HG03460 (cell line): ENCODE measurements around the gene PSRC1.
A peak's percentile ranks its signal among the peaks of the same experiment; 100 is the strongest.

Source experiments
- ATAC-seq: cut with Tn5 transposase; IDR thresholded peaks from one replicate; pipeline ENCODE4 v1.9.1; 2021; ENCODE audit not compliant: unreplicated experiment

The PSRC1 gene

DNA sequence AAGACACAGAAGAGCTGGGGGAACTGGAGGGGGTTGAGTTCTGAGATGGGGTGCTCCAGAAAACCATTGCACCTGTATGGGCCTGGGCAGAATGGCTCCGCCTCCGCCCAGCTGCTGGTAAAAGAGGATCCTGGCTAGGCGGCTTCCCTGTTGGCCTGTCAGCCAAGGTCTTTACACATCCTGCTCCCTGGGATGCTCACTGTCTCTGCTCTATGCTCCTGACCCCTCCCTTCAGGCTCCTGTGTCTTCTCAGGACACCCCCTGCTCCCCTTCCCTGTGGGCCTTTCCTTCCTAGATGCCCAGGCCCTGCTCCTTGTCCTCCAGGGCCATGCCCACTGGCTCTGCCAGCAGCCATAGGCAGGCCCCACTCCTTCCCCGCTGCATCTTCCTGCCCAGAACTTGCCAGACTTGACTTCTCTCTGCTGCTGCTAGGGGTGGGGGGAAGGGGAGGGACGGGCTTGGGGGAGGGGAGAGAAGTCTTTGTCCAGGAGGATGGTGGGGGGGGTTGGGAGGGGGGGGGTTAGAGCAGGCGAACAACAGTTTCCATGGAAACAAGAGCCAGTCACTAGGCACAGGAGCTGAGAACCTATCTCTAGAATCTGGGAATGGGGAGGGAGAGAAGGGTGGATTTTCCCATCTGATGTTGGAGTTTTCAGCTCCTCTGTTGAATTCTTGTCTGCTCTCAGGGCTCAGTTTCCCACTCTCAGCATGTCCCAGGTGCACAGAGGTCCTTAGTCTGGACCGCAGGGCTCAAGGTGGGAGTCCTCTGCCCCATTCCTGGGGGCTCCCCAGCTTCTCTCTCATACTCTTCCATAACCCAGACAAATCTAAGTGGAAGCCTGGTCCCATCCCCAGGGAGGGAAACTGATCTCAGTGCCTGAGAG, 23.0 kb downstream of the PSRC1 start:
- no peak for ATAC-seq

DNA sequence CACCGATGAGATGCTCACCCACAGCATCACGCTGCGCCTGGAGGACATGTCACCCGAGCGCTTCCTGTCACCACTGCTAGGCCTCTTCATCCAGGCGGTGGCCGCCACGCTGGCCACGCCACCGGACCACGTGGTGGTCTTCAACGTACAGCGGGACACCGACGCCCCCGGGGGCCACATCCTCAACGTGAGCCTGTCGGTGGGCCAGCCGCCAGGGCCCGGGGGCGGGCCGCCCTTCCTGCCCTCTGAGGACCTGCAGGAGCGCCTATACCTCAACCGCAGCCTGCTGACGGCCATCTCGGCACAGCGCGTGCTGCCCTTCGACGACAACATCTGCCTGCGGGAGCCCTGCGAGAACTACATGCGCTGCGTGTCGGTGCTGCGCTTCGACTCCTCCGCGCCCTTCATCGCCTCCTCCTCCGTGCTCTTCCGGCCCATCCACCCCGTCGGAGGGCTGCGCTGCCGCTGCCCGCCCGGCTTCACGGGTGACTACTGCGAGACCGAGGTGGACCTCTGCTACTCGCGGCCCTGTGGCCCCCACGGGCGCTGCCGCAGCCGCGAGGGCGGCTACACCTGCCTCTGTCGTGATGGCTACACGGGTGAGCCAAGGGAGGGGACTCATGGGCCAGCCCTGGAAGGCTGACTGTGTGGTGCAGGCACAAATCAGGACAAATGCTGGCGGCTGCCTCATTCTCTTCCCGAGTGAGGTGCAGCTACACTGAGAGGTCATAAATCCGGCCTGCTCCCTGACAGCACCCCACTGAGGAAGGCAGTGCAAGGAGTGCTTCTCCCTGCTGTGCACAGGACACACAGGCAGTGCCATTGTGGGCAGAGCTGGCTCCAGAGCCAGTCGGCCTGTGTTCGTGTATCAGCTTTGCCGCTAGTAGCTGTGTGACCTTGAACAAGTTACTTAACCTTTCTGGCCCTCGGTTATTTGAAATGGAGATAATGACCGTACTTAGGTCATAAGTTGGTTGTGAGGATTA, 24.2 kb downstream of the PSRC1 start:
- ATAC-seq: no peak

DNA sequence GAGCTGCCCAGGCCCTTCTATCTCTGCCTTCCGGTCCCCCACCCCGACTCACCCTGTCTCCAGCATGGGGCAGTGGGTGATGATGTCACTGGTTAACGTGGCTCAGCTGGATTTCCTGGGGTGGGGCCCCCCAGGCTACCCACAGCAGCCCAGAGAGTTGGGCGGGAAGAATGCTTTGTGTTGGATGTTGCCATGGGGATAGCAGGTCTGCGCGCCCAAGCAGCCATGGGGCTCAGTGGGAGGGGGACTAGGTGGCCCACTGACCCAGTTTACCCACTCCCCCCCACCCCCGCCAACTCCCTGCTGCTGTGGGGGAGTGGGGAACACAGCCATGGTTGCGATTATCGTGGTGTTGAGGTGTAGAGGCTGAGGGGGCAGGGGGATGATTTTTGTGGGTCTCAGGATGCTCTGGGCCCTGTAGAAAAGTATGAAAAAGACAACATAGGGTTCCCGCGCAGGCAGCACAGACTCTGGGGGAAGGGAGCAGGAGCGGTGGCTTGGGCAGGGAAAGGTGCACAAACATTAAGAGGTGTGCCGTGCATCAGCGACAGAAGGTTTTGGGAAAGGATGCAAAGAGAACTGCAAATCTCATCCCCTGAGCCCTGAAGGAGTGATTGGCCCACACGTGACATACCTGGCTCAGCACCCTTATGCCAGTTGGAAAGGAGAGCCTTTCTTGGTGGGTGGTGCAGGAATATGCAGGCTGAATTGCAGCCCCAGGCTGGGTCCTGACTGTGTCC, 25.1 kb downstream of the PSRC1 start:
- no peak for ATAC-seq

DNA sequence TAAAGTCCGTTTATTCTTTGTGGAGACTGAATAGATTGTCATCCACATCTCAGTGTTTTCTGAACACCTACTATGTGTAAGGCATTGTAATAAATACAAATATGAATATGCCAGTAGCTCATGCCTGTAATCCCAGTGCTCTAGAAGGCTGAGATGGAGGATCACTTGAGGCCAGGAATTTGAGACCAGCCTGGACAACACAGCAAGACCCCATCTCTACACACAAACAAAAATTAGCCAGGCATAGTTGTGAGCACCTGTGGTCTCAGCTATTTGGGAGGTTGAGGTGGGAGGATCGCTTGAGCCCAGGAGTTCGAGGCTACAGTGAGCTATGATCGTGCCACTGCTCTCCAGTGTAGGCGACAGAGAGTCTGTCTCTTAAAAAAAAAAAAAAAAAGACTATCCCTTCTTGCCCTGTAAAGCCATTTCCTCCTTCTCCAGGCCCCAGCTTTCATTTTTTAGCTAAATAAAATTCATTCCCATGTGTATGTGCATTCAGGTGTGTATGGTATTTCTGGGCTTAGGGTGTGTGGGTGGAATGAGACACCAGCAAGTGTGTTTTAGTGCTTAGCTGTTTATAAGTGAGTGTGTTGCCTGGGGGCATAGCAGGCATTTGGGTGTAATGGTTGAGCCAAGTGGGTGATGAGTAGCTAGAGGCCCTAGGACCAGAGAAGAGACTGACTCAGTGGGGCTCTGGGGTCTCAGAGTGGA, 25.8 kb downstream of the PSRC1 start:
- no peak for ATAC-seq

DNA sequence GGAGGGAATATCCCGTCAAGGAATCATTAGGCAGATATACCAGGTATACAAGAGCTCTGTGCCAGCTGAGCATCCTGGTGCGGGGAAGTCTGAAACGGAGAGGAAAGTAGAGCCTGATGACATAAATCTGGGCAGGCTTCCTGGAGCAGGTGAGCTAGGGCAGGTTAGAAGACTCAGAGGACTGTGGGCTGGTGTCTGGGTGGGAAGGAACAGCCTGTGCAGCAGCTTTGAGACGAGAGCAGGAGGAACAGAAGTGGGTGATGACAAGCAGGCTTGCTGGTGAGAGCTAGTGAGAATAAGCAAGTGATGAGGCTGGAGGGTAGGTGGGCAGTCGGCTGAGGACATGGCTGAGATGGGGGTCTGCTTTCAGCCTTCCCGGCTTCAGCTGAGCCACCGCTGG, 26.9 kb downstream of the PSRC1 start:
- ATAC-seq: no peak

DNA sequence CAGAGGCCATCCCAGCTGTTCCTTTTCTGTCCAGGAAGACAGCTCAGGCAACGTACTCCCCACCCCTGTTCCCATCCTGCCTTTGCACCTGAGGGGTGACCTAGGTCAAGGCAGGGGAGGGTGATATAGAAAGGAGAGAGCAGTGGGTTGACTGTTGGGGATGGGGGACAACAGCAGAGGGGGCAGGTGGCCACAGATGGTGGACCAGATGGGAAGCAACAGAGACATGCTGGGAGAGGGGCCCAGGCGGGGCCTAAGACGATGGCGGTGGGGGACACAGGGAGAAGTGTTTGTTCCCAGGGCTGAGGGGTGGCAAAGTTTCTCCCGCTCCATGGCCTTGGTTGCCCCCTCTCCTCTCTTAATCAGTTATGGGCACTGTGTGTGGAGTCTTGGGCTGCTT, 27.3 kb downstream of the PSRC1 start:
- no peak for ATAC-seq

DNA sequence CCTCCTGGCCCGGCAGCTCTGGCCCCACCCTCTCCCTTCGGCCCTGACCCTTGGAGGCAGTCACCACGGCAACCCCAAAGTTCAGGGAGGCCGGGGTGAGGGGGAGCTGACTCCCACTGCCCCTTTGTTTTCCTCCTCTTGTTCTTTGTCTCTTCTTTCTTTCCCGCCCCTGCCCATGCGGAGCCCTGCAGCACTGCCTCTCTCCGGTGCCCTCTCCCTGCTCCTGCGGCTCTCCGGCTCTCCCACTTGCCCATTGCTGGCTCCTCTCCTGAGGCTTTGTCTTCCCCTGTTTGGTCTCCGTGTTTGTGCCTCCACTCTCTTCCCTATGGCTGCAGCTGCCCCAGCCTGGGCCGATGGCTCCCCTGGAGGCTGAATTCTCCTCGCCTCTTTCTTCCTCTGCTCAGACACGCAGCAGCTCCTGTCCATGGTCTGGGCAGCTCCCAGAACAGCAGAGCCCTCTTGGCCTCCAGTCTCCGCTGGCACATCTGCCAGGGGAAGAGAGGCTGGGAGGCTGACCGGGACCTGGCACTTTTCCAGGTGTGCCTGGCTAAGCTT, 27.8 kb downstream of the PSRC1 start:
- no peak for ATAC-seq

DNA sequence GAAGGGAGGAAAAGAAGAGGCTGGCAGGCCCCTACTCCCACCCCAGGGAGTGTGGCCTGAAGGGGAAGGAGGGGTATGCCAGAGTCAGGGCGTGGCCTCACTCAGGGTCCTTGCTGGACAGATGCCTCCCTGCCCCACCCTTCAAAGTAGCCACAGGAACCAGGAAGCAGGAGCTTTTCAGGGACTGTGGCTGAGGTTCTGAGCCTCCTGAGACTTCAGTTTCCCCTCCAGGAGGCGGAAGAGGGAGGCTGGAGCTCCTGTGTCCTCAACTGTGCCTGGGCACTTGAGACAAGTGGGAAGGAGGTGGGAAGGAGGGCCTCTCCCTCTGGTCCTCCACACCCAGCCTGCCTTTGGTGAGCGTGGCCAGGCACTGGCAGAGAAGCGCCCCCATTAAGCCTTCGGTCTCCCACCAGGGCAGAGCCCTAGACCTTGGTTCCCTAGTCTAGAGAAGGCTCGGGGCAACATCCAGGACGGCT, 28.3 kb downstream of the PSRC1 start:
- no peak for ATAC-seq

DNA sequence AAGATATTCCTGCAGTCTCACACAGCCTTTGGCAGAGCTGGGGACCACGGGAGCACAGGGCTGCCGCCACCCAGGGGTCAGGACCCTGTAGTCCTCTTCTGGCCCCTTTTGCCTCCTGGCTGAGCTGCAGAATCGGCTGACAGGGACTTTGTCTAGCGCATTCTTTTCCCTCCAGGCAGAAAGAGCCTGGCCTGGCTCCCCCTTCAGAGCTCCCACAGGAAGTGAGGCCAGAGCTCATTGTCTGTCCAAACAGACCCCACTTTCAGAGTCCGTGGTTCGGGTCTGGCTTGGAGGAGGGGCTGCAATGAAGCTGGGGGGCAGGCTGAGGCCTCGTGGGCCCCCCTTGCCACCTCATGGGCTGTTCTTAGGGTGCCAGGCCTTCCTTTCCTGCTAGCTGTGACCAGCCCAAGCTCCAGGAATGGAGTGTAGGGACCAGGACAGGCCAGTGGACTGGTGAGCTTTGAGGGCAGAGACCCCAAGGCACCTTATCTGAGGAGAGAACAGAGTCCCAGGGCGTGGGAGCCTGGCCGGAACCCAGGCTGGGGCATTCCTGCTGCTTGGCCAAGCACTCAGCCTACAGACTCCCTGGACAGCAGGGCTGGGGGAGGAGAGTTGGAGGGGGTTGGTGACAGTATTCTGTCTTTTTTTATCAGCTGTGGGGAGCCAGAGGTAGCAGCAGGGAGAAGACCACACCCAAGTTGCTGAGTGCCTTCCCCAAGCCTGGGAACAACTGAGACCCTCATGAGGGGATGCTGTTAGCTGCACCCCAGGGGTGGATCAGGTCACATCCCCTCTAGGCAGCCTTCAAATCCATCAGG, 28.9 kb downstream of the PSRC1 start:
- ATAC-seq: no peak

DNA sequence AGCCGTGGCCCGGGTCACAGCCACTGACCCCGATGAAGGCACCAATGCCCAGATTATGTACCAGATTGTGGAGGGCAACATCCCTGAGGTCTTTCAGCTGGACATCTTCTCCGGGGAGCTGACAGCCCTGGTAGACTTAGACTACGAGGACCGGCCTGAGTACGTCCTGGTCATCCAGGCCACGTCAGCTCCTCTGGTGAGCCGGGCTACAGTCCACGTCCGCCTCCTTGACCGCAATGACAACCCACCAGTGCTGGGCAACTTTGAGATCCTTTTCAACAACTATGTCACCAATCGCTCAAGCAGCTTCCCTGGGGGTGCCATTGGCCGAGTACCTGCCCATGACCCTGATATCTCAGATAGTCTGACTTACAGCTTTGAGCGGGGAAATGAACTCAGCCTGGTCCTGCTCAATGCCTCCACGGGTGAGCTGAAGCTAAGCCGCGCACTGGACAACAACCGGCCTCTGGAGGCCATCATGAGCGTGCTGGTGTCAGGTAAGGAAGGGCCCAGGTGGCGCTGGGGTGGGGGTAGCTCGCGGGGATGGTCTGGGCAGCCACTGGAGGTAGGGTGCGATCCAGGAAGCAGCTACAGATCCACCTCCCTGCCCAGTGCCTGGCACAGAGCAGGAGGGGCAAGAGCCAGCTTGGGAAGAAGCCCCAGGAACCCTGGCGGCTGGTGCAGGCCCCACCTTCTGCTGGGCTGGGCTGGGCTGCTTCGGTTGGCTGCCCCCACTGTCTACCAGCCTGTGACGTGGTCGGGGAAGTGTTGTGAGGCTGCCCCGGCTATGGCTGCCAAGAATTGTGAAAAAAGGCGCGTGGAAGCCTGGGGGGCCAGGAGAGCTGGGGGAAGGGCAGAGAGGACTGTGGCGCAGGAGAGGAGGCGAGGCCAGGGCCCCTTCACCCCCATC, 29.8 kb downstream of the PSRC1 start:
- no peak for ATAC-seq

DNA sequence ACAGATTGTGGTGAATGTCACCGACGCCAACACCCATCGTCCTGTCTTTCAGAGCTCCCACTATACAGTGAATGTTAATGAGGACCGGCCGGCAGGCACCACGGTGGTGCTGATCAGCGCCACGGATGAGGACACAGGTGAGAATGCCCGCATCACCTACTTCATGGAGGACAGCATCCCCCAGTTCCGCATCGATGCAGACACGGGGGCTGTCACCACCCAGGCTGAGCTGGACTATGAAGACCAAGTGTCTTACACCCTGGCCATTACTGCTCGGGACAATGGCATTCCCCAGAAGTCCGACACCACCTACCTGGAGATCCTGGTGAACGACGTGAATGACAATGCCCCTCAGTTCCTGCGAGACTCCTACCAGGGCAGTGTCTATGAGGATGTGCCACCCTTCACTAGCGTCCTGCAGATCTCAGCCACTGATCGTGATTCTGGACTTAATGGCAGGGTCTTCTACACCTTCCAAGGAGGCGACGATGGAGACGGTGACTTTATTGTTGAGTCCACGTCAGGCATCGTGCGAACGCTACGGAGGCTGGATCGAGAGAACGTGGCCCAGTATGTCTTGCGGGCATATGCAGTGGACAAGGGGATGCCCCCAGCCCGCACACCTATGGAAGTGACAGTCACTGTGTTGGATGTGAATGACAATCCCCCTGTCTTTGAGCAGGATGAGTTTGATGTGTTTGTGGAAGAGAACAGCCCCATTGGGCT, 30.6 kb downstream of the PSRC1 start:
- no peak for ATAC-seq

DNA sequence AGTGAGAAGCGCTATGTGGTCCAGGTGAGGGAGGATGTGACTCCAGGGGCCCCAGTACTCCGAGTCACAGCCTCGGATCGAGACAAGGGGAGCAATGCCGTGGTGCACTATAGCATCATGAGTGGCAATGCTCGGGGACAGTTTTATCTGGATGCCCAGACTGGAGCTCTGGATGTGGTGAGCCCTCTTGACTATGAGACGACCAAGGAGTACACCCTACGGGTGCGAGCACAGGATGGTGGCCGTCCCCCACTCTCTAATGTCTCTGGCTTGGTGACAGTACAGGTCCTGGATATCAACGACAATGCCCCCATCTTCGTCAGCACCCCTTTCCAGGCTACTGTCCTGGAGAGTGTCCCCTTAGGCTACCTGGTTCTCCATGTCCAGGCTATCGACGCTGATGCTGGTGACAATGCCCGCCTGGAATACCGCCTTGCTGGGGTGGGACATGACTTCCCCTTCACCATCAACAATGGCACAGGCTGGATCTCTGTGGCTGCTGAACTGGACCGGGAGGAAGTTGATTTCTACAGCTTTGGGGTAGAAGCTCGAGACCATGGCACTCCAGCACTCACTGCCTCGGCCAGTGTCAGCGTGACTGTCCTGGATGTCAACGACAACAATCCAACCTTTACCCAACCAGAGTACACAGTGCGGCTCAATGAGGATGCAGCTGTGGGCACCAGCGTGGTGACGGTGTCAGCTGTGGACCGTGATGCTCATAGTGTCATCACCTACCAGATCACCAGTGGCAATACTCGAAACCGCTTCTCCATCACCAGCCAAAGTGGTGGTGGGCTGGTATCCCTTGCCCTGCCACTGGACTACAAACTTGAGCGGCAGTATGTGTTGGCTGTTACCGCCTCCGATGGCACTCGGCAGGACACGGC, 31.4 kb downstream of the PSRC1 start:
- ATAC-seq: no peak

DNA sequence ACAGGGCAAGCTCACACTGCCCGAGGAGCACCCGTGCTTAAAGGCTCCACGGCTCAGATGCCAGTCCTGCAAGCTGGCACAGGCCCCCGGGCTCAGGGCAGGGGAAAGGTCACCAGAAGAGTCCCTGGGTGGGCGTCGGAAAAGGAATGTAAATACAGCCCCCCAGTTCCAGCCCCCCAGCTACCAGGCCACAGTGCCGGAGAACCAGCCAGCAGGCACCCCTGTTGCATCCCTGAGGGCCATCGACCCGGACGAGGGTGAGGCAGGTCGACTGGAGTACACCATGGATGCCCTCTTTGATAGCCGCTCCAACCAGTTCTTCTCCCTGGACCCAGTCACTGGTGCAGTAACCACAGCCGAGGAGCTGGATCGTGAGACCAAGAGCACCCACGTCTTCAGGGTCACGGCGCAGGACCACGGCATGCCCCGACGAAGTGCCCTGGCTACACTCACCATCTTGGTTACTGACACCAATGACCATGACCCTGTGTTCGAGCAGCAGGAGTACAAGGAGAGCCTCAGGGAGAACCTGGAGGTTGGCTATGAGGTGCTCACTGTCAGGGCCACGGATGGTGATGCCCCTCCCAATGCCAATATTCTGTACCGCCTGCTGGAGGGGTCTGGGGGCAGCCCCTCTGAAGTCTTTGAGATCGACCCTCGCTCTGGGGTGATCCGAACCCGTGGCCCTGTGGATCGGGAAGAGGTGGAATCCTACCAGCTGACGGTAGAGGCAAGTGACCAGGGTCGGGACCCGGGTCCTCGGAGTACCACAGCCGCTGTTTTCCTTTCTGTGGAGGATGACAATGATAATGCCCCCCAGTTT, 32.3 kb downstream of the PSRC1 start:
- no peak for ATAC-seq

DNA sequence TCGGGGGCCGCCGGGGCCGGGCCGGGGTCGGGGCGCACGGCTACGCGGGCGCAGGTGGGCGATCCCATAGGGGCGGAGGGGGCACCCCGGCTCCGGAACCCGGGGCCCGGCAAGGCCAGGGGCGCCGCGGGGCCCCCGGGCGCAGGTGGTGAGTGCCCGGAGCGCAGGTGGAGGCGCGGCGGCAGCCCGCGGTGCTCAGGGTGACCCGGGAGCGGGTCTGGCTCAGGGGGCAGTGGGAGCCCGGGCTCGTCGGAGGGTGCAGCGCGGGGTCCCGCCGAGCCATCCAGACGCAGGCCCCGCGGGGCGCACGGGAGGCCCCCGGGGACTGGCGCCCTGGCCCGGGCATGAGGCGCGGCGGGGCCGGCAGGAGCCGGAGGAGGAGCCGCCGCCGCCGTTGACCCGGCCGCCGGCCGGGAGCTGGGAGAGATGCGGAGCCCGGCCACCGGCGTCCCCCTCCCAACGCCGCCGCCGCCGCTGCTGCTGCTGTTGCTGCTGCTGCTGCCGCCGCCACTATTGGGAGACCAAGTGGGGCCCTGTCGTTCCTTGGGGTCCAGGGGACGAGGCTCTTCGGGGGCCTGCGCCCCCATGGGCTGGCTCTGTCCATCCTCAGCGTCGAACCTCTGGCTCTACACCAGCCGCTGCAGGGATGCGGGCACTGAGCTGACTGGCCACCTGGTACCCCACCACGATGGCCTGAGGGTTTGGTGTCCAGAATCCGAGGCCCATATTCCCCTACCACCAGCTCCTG, 33.1 kb downstream of the PSRC1 start:
- ATAC-seq: peak; percentile 28
